Choroid plexus epithelial cell (primary cell): Measurements from ENCODE around the gene GPR157.

ENCODE experiments used
- DNase-seq: peaks from one replicate; pipeline ENCODE4 v3.0.0-alpha.2; 2010; ENCODE audit warnings: low read depth
- H3K4me3 ChIP-seq: 2 replicates; pipeline ENCODE4 v1.5.1; 2011; ENCODE audit warnings: low read depth, mild to moderate bottlenecking, control low read depth, low read length, moderate library complexity
- CTCF ChIP-seq: conservative IDR thresholded peaks from 2 replicates; pipeline ENCODE4 v1.5.1; 2011; ENCODE audit warnings: low read depth, mild to moderate bottlenecking, control low read depth, inconsistent platforms, low read length, moderate library complexity

GPR157 gene

GRCh38 chr1:9121496-9122409 lies 7.1 kb downstream of the GPR157 start:
- DNase-seq, result no peak
- H3K4me3 ChIP-seq, result no peak overlapping the region
- no peak for TF ChIP-seq CTCF

- H3K4me3 ChIP-seq, result no peak overlapping the region
- no peak for DNase-seq
- TF ChIP-seq CTCF, result no peak
These were observed 8.5 kb downstream of the GPR157 start for GRCh38 chr1:9120312-9120958.

- TF ChIP-seq CTCF, result no peak
- no peak overlapping the region for H3K4me3 ChIP-seq
- no peak for DNase-seq
These were observed 9.2 kb downstream of the GPR157 start for GRCh38 chr1:9119745-9120144.

GRCh38 chr1:9118186-9118585 lies 10.7 kb downstream of the GPR157 start:
- no peak for DNase-seq
- no peak for TF ChIP-seq CTCF
- no peak overlapping the region for H3K4me3 ChIP-seq

GRCh38 chr1:9115351-9116205 lies 13.3 kb downstream of the GPR157 start:
- TF ChIP-seq CTCF, result no peak

GRCh38 chr1:9112961-9113880 lies 15.7 kb downstream of the GPR157 start:
- no peak for DNase-seq
- no peak for TF ChIP-seq CTCF
- H3K4me3 ChIP-seq, result no peak overlapping the region

More at GRCh38 chr1:9115351-9116205, 13.3 kb downstream of the GPR157 start:
- DNase-seq, result no peak
- no peak overlapping the region for H3K4me3 ChIP-seq
